Hepatocyte (in vitro differentiated cells): ENCODE measurements around the gene ABR.

Experiments
- EZH2 ChIP-seq: fragments of 200-600 bp; sonication (generic); IDR thresholded peaks from 2 replicates; pipeline ENCODE4 v1.6.1; 2016; ENCODE audit warnings: antibody characterized with exemption, mild to moderate bottlenecking, borderline replicate concordance
- TF ChIP-seq, protein P1 (sequence below): fragments of 200-600 bp; sonication (generic); IDR thresholded peaks from 2 replicates; pipeline ENCODE4 v1.5.1; 2016; ENCODE audit warnings: antibody characterized with exemption, mild to moderate bottlenecking; ENCODE audit not compliant: poor library complexity

DNA sequence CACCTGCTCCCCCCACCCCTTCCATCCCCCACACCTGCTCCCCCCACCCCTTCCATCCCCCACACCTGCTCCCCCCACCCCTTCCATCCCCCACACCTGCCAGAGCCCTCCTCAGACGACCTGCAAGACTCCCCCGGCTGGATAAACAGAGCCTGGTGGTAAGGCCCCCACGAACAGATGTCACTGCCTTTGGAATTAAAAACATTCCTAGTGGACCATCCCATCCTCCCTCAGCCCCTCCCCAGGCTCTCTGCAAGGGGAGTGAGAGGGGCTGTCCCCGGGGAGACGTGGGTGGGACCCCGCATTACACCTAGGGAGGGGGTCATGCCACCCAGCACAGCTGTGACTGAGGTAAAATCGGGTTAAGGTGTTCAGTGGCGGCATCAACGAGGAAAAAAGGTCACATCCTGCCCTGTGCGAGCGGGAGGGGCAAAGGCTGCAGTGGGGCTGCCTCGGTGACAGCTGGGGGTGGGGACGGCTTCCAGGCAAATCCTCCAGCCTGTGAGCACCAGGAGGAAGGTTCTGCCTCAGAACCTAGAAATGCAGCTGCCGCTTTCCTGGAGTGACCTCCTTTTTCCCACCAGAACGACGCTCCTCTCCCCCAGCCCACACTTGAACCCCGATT is 144.1 kb downstream of the ABR start:
- TF ChIP-seq, protein P1, sequence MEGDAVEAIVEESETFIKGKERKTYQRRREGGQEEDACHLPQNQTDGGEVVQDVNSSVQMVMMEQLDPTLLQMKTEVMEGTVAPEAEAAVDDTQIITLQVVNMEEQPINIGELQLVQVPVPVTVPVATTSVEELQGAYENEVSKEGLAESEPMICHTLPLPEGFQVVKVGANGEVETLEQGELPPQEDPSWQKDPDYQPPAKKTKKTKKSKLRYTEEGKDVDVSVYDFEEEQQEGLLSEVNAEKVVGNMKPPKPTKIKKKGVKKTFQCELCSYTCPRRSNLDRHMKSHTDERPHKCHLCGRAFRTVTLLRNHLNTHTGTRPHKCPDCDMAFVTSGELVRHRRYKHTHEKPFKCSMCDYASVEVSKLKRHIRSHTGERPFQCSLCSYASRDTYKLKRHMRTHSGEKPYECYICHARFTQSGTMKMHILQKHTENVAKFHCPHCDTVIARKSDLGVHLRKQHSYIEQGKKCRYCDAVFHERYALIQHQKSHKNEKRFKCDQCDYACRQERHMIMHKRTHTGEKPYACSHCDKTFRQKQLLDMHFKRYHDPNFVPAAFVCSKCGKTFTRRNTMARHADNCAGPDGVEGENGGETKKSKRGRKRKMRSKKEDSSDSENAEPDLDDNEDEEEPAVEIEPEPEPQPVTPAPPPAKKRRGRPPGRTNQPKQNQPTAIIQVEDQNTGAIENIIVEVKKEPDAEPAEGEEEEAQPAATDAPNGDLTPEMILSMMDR: no peak
- TF ChIP-seq EZH2: no peak
